SK-N-SH (cell line): ENCODE measurements around the gene AUP1. TPM values are rescaled to one million over a fixed set of nuclear protein-coding genes. Genes with fewer than 3 reads are reported as not detected.

Source experiments
- CTCF ChIA-PET: fragments of 300-600, 350-600 bp; formaldehyde crosslinking; extraction: SDS; loops from one replicate; lab custom pipeline; 2021; lab: Yijun Ruan, JAX
- POLR2A ChIA-PET: fragments of 350-600 bp; sonication (Branson Sonifier 250); formaldehyde crosslinking; extraction: SDS; loops from one replicate; lab custom pipeline; 2020; ENCODE audit warnings: antibody characterized with exemption, inconsistent platforms; lab: Yijun Ruan, JAX
- DNase-seq: peaks from one replicate; pipeline ENCODE4 v3.0.0; 2012
- H2AFZ ChIP-seq: fragments of 200-600 bp; sonication (generic); 2 replicates; pipeline ENCODE4 v1.8.1; 2016; ENCODE audit warnings: antibody characterized with exemption, mild to moderate bottlenecking, low read depth
- H3F3A ChIP-seq: fragments of 200-600 bp; sonication (generic); replicated peaks from 2 replicates; pipeline ENCODE3; 2016; ENCODE audit warnings: antibody characterized with exemption, mild to moderate bottlenecking; ENCODE audit not compliant: insufficient read depth
- H3K27ac ChIP-seq, 2 experiments: fragments of 200-500 bp in 1 of 2; fragments of 200-600 bp in 1 of 2; sonication (Bioruptor generic) in 1 of 2; sonication (generic), shearing (Covaris generic) in 1 of 2; 2 replicates each; pipeline versions ENCODE4 v1.5.1 to v1.6.1; 2014 to 2016; ENCODE audit warnings: low read depth in 2 of 2, inconsistent platforms in 1 of 2, low read length in 1 of 2, mild to moderate bottlenecking in 1 of 2, mixed read lengths in 1 of 2
- H3K27me3 ChIP-seq: fragments of 200-600 bp; sonication (generic), shearing (Covaris generic); 2 replicates; pipeline ENCODE4 v1.6.1; 2016; ENCODE audit warnings: mixed run types; ENCODE audit not compliant: insufficient read depth
- H3K36me3 ChIP-seq, 2 experiments: fragments of 200-500 bp in 1 of 2; fragments of 200-600 bp in 1 of 2; sonication (Bioruptor generic) in 1 of 2; sonication (generic) in 1 of 2; replicated peaks in 1 of 2; 2 replicates each; pipeline versions ENCODE3 to v1.5.1; 2014 to 2016; ENCODE audit warnings: low read length in 1 of 2, mild to moderate bottlenecking in 1 of 2; ENCODE audit not compliant: insufficient read depth in 2 of 2, control insufficient read depth in 1 of 2
- H3K4me1 ChIP-seq, 2 experiments: fragments of 200-500 bp in 1 of 2; fragments of 200-600 bp in 1 of 2; sonication (Bioruptor generic) in 1 of 2; sonication (generic), shearing (Covaris generic) in 1 of 2; 2 replicates each; pipeline versions ENCODE4 v1.5.1 to v1.6.1; 2014 to 2016; ENCODE audit warnings: low read depth in 1 of 2, low read length in 1 of 2, mixed run types in 1 of 2; ENCODE audit not compliant: insufficient read depth in 2 of 2, control insufficient read depth in 1 of 2
- H3K4me2 ChIP-seq: fragments of 200-600 bp; sonication (generic), shearing (Covaris generic); 2 replicates; pipeline ENCODE4 v1.6.1; 2017; ENCODE audit warnings: mixed run types
- H3K4me3 ChIP-seq, 2 experiments: fragments of 200-500 bp in 1 of 2; fragments of 200-600 bp in 1 of 2; sonication (Bioruptor generic) in 1 of 2; sonication (generic), shearing (Covaris generic) in 1 of 2; 2 replicates each; pipeline versions ENCODE4 v1.5.1 to v1.8.1; 2014 to 2016; ENCODE audit warnings: low read depth in 2 of 2, inconsistent platforms in 1 of 2, low read length in 1 of 2, mild to moderate bottlenecking in 1 of 2, mixed read lengths in 1 of 2, moderate library complexity in 1 of 2
- H3K79me2 ChIP-seq: fragments of 200-600 bp; sonication (generic); 2 replicates; pipeline ENCODE4 v1.8.1; 2017; ENCODE audit warnings: mild to moderate bottlenecking; ENCODE audit not compliant: insufficient read depth
- H3K9ac ChIP-seq: fragments of 200-600 bp; sonication (generic); 2 replicates; pipeline ENCODE4 v1.6.1; 2017; ENCODE audit warnings: mixed run types
- H3K9me2 ChIP-seq: fragments of 200-600 bp; sonication (generic); 2 replicates; pipeline ENCODE4 v1.6.1; 2017; ENCODE audit warnings: mixed run types
- H3K9me3 ChIP-seq: fragments of 200-600 bp; sonication (generic); 2 replicates; pipeline ENCODE4 v1.6.1; 2017; ENCODE audit warnings: mixed run types, mild to moderate bottlenecking, moderate library complexity
- H4K20me1 ChIP-seq: fragments of 200-600 bp; sonication (generic); 2 replicates; pipeline ENCODE4 v1.6.1; 2017; ENCODE audit warnings: mild to moderate bottlenecking, mixed run types; ENCODE audit not compliant: insufficient read depth
- CHD2 ChIP-seq: fragments of 150-350 bp; IDR thresholded peaks from 2 replicates; pipeline ENCODE4 v1.6.1; 2018; ENCODE audit warnings: low read length; ENCODE audit not compliant: partially characterized antibody
- FOXJ3 ChIP-seq: sonication (generic); formaldehyde crosslinking; IDR thresholded peaks from 2 replicates; pipeline ENCODE4 v1.5.1; 2020; ENCODE audit warnings: mild to moderate bottlenecking, missing genetic modification reagents
- GABPA ChIP-seq: IDR thresholded peaks from 2 replicates; pipeline ENCODE4 v1.4.0; 2012; ENCODE audit warnings: low read depth, mild to moderate bottlenecking
- IRF3 ChIP-seq: fragments of 150-350 bp; IDR thresholded peaks from 2 replicates; pipeline ENCODE4 v1.6.1; 2016; ENCODE audit warnings: mild to moderate bottlenecking, low read depth, low read length
- MAX ChIP-seq: IDR thresholded peaks from 2 replicates; pipeline ENCODE4 v1.4.0; 2012; ENCODE audit warnings: low read depth
- MEF2A ChIP-seq: IDR thresholded peaks from 2 replicates; pipeline ENCODE4 v1.4.0; 2012; ENCODE audit warnings: low read depth, borderline replicate concordance
- POLR2AphosphoS5 ChIP-seq: IDR thresholded peaks from 2 replicates; pipeline ENCODE4 v1.6.1; 2012; ENCODE audit warnings: low read depth, low read length
- RCOR1 ChIP-seq: fragments of 150-350 bp; IDR thresholded peaks from 2 replicates; pipeline ENCODE4 v1.6.1; 2017; ENCODE audit warnings: antibody characterized with exemption, low read length
- SIN3A ChIP-seq: IDR thresholded peaks from 2 replicates; pipeline ENCODE4 v1.6.1; 2012; ENCODE audit warnings: low read depth, mild to moderate bottlenecking, low read length, moderate library complexity, borderline replicate concordance
- SMC3 ChIP-seq: IDR thresholded peaks from 2 replicates; pipeline ENCODE4 v1.6.1; 2012; ENCODE audit warnings: low read depth, low read length, improper control_type of control experiment
- TEAD4 ChIP-seq: IDR thresholded peaks from 2 replicates; pipeline ENCODE4 v1.4.0; 2012; ENCODE audit warnings: mild to moderate bottlenecking, borderline replicate concordance; ENCODE audit not compliant: insufficient read depth
- YY1 ChIP-seq: IDR thresholded peaks from 2 replicates; pipeline ENCODE4 v1.4.0; 2012; ENCODE audit warnings: low read depth, mild to moderate bottlenecking
- WGBS: methylation state at CpG from one replicate; pipeline ENCODE4 v1.1.6; 2017; ENCODE audit warnings: low lambda C conversion rate; 5-methylcytosine and 5-hydroxymethylcytosine counted together
- polyA plus RNA-seq, 3 experiments: library from polyadenylated mRNA; depleted of rRNA; stranded (reverse); fragments of >200 nt; gene quantifications; 2 replicates each; pipeline ENCODE4 v1.2.3, GENCODE V29; 2012
- TF ChIP-seq, protein P1 (sequence below): IDR thresholded peaks from 2 replicates; pipeline ENCODE4 v1.6.1; 2012; ENCODE audit warnings: mild to moderate bottlenecking, low read depth, low read length, moderate library complexity
- TF ChIP-seq, protein P2 (sequence below): IDR thresholded peaks from 2 replicates; pipeline ENCODE4 v1.4.0; 2012; ENCODE audit warnings: low read depth, borderline replicate concordance

Gene AUP1
- polyA plus RNA-seq, 1 of the 3 experiments (the other 2 are of a cell fraction) = 118 TPM

DNA sequence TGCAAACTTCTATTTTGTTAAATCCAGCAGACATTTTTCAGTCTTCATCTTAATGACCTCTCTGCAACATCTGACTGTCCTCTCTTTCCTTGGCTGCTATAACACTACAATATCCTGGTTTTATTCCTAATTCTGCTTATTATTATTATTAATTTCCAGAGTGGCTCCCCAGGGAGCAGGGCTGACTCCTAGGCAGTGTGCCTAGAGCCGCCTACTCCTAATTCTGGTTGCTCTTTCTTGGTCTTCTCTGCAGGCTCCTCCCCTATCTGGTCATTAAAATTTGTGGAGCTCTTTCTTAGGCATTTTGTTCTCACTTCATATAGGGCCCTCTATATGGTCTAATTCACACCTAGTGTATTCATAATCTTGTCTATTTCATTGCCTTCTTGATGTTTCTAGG, 13.5 kb upstream of the AUP1 start:
- 95% methylated on average over 1 of the region's 1 CpG for WGBS
- no peak overlapping the region for H3K9ac ChIP-seq
- no peaks in the 10 kb centered on the region for H4K20me1 ChIP-seq
- no peaks in the 10 kb centered on the region for H3K27me3 ChIP-seq
- H3K4me1 ChIP-seq = no peaks in the 10 kb centered on the region
- H3K4me3 ChIP-seq = no peak overlapping the region
- peaks cover 3% of the 10 kb centered on the region in 2 experiments for H3K36me3 ChIP-seq
- no peak overlapping the region for H3K27ac ChIP-seq
- H3K9me3 ChIP-seq = no peaks in the 10 kb centered on the region
- H3K79me2 ChIP-seq = no peaks in the 10 kb centered on the region
- no peak overlapping the region for H2AFZ ChIP-seq
- H3F3A ChIP-seq = peaks cover 7% of the 10 kb centered on the region
- DNase-seq = no peak
- no peaks in the 10 kb centered on the region for H3K9me2 ChIP-seq
- ChIA-PET CTCF (interaction anchor here (1.3 to 5.6 kb wide), 2 partner anchors 10 to 41 kb away, joined by 3 to 26 read pairs; no protein-coding TSS in a partner anchor), POLR2A (no interaction called here)
- no peak overlapping the region for H3K4me2 ChIP-seq
- TF ChIP-seq, protein P1, sequence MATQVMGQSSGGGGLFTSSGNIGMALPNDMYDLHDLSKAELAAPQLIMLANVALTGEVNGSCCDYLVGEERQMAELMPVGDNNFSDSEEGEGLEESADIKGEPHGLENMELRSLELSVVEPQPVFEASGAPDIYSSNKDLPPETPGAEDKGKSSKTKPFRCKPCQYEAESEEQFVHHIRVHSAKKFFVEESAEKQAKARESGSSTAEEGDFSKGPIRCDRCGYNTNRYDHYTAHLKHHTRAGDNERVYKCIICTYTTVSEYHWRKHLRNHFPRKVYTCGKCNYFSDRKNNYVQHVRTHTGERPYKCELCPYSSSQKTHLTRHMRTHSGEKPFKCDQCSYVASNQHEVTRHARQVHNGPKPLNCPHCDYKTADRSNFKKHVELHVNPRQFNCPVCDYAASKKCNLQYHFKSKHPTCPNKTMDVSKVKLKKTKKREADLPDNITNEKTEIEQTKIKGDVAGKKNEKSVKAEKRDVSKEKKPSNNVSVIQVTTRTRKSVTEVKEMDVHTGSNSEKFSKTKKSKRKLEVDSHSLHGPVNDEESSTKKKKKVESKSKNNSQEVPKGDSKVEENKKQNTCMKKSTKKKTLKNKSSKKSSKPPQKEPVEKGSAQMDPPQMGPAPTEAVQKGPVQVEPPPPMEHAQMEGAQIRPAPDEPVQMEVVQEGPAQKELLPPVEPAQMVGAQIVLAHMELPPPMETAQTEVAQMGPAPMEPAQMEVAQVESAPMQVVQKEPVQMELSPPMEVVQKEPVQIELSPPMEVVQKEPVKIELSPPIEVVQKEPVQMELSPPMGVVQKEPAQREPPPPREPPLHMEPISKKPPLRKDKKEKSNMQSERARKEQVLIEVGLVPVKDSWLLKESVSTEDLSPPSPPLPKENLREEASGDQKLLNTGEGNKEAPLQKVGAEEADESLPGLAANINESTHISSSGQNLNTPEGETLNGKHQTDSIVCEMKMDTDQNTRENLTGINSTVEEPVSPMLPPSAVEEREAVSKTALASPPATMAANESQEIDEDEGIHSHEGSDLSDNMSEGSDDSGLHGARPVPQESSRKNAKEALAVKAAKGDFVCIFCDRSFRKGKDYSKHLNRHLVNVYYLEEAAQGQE = no peak
- TF ChIP-seq, protein P2, sequence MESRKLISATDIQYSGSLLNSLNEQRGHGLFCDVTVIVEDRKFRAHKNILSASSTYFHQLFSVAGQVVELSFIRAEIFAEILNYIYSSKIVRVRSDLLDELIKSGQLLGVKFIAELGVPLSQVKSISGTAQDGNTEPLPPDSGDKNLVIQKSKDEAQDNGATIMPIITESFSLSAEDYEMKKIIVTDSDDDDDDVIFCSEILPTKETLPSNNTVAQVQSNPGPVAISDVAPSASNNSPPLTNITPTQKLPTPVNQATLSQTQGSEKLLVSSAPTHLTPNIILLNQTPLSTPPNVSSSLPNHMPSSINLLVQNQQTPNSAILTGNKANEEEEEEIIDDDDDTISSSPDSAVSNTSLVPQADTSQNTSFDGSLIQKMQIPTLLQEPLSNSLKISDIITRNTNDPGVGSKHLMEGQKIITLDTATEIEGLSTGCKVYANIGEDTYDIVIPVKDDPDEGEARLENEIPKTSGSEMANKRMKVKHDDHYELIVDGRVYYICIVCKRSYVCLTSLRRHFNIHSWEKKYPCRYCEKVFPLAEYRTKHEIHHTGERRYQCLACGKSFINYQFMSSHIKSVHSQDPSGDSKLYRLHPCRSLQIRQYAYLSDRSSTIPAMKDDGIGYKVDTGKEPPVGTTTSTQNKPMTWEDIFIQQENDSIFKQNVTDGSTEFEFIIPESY = no peak
- TF ChIP-seq RCOR1 (no peak), FOXJ3 (no peak), IRF3 (no peak), POLR2AphosphoS5 (no peak), SIN3A (no peak), CHD2 (no peak), MAX (no peak), GABPA (no peak), MEF2A (no peak), TEAD4 (no peak), YY1 (no peak), SMC3 (no peak)
